ENCODE results near the gene ANKRD55. TPM values are rescaled to one million over a fixed set of nuclear protein-coding genes. Genes with fewer than 3 reads are reported as not detected.

ANKRD55 gene
- total and polyA plus RNA-seq, 2 donors (not counting 1 experiment from before 2014, with no cell fraction given), result 0.07 TPM; not detected in 1

DNA sequence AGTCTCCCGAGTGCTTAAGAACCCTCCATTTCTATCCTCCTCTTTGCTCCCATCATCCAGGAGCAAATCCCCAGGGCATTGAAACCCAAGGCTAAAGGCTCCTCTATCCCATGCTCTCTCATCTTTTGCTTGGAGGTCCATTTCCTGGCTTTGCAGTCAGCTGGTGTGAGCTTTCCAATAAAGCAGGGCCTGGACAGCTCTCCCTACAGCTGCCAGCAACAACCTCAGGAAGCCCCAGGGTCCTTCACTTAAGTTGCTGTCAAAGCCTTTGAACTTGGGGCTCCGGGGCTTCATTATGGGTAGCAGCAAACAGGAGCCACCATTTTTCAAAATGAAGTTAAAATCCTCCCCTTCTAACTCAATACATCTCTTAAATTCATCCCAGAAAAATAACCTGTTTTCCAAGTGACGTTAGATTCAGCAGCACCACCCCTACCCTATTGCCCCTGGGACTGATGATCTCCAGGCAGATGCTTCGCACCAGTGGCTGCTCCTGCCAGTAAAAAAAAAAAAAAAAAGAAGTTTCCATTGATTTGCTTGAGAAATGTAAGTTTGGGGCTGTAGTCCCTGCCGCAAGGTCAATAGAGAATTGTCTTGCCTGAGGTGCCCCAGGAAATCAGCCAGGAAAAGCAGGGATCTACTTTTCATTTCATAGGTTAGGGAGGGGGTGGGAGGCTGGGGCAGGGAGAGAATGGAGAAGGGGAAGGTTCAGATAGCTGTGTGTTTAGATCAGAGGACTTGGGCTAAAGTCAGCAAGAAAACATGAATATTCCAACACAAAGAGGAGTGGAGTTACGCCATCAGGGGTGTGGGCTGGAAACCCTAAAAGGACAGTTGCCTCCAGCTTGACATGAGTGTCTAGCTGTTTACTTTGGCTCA is 154.6 kb downstream of the ANKRD55 start:
- Histone ChIP-seq H2AFZ (ENCODE audit: insufficient read depth, low read depth, low read length, poor library complexity, severe bottlenecking) (no peak overlapping the region), H3K27ac (ENCODE audit: low read length in 2 of 2) (no peak overlapping the region), H3K9ac (ENCODE audit: low read length) (no peak overlapping the region), H3K79me2 (ENCODE audit: control insufficient read depth, insufficient read depth, low read length) (no peaks in the 10 kb centered on the region), H3K9me3 (ENCODE audit: control extremely low read depth in 1 of 3, control insufficient read depth in 2 of 3, insufficient read depth in 1 of 3, low read length in 2 of 3) (peaks cover 0 to 5% (median 0%) of the 10 kb centered on the region in 3 donors), H3K27me3 (replicated peaks in 1 of 4; ENCODE audit: control extremely low read depth in 1 of 4, control insufficient read depth in 3 of 4, insufficient read depth in 4 of 4, low read length in 3 of 4) (no peaks in the 10 kb centered on the region), H3K4me3 (ENCODE audit: control extremely low read depth in 1 of 5, extremely low read depth in 1 of 5, insufficient read depth in 1 of 5, low read depth in 2 of 5, low read length in 4 of 5) (no peak overlapping the region), H4K20me1 (ENCODE audit: control insufficient read depth, insufficient read depth, low read length, poor library complexity, severe bottlenecking) (no peaks in the 10 kb centered on the region), H3K4me2 (replicated peaks; ENCODE audit: low read depth, low read length, poor library complexity, severe bottlenecking) (no peak overlapping the region), H3K4me1 (ENCODE audit: control insufficient read depth in 2 of 2, insufficient read depth in 2 of 2, low read length in 2 of 2) (peaks cover 8 to 16% of the 10 kb centered on the region in 2 donors), H3K36me3 (replicated peaks in 1 of 2; ENCODE audit: control extremely low read depth in 1 of 2, control insufficient read depth in 1 of 2, extremely low read depth in 1 of 2, insufficient read depth in 2 of 2, low read length in 1 of 2) (no peaks in the 10 kb centered on the region)
- DNase-seq, result no peak
- CTCF ChIA-PET, result interaction anchor here (0.7 kb wide), 1 partner anchor 252 kb away, joined by 3 read pairs; no protein-coding TSS in a partner anchor
- POLR2A ChIA-PET, result interaction anchor here (0.7 kb wide), 1 partner anchor 11 kb away, joined by 4 read pairs; no protein-coding TSS in a partner anchor
- no peak for ATAC-seq (ENCODE audit: low read depth)
- TF ChIP-seq CTCF (IDR thresholded peaks at IDR 0.05) (no peak), EZH2 (IDR thresholded peaks at IDR 0.05; ENCODE audit: borderline replicate concordance, insufficient read depth, low read depth, low read length, poor library complexity, severe bottlenecking) (no peak)
- Mint-ChIP-seq H3K4me1 (peaks cover 15% of the 10 kb centered on the region), H3K4me3 (no peak overlapping the region), H3K27ac (no peak overlapping the region), H3K27me3 (peaks cover 7% of the 10 kb centered on the region), H3K9me3 (ENCODE audit: insufficient read depth) (no peaks in the 10 kb centered on the region)
- WGBS (ENCODE audit: insufficient coverage), result 60% methylated on average over 5 of the region's 6 CpGs
- intact Hi-C loops (cut with micrococcal nuclease), result no loop called here

- H3K27me3 Mint-ChIP-seq, result peaks cover 7% of the 10 kb centered on the region
- POLR2A ChIA-PET, result no interaction called here
Observed at GRCh38 chr5:56077796-56078233, 155.3 kb downstream of the ANKRD55 start.

More at GRCh38 chr5:56077796-56078233, 155.3 kb downstream of the ANKRD55 start:
- H3K9me3 ChIP-seq (ENCODE audit: control extremely low read depth in 1 of 3, control insufficient read depth in 2 of 3, insufficient read depth in 1 of 3, low read length in 2 of 3), result no peaks in the 10 kb centered on the region
- no peak for TF ChIP-seq EZH2 (IDR thresholded peaks at IDR 0.05; ENCODE audit: borderline replicate concordance, insufficient read depth, low read depth, low read length, poor library complexity, severe bottlenecking)
- no peak for TF ChIP-seq CTCF (IDR thresholded peaks at IDR 0.05)
- H3K4me1 ChIP-seq (ENCODE audit: control insufficient read depth in 2 of 2, insufficient read depth in 2 of 2, low read length in 2 of 2), result peaks cover 8 to 16% of the 10 kb centered on the region in 2 donors
- ATAC-seq (ENCODE audit: low read depth) (no peak), DNase-seq (no peak)
- H3K9ac ChIP-seq (ENCODE audit: low read length), result no peak overlapping the region
- H3K27ac Mint-ChIP-seq, result no peak overlapping the region
- H2AFZ ChIP-seq (ENCODE audit: insufficient read depth, low read depth, low read length, poor library complexity, severe bottlenecking), result no peak overlapping the region
- peaks cover 15% of the 10 kb centered on the region for H3K4me1 Mint-ChIP-seq
- no peaks in the 10 kb centered on the region for H3K9me3 Mint-ChIP-seq (ENCODE audit: insufficient read depth)
- 79% methylated on average over 3 of the region's 7 CpGs for WGBS (ENCODE audit: insufficient coverage)
- H3K4me2 ChIP-seq (replicated peaks; ENCODE audit: low read depth, low read length, poor library complexity, severe bottlenecking), result no peak overlapping the region
- no peaks in the 10 kb centered on the region for H3K27me3 ChIP-seq (replicated peaks in 1 of 4; ENCODE audit: control extremely low read depth in 1 of 4, control insufficient read depth in 3 of 4, insufficient read depth in 4 of 4, low read length in 3 of 4)
- no peaks in the 10 kb centered on the region for H4K20me1 ChIP-seq (ENCODE audit: control insufficient read depth, insufficient read depth, low read length, poor library complexity, severe bottlenecking)
- H3K4me3 Mint-ChIP-seq, result no peak overlapping the region
- no peaks in the 10 kb centered on the region for H3K79me2 ChIP-seq (ENCODE audit: control insufficient read depth, insufficient read depth, low read length)
- no peaks in the 10 kb centered on the region for H3K36me3 ChIP-seq (replicated peaks in 1 of 2; ENCODE audit: control extremely low read depth in 1 of 2, control insufficient read depth in 1 of 2, extremely low read depth in 1 of 2, insufficient read depth in 2 of 2, low read length in 1 of 2)
- H3K27ac ChIP-seq (ENCODE audit: low read length in 2 of 2), result no peak overlapping the region
- H3K4me3 ChIP-seq (ENCODE audit: control extremely low read depth in 1 of 5, extremely low read depth in 1 of 5, insufficient read depth in 1 of 5, low read depth in 2 of 5, low read length in 4 of 5), result no peak overlapping the region
- CTCF ChIA-PET, result interaction anchor here (0.7 kb wide), 1 partner anchor 252 kb away, joined by 3 read pairs; no protein-coding TSS in a partner anchor
- intact Hi-C loops (cut with micrococcal nuclease), result no loop called here

Measured in B cell (primary cell).